LNCAP (cell line): ENCODE data around the gene GOLGA5.

Experiments used
- TF ChIP-seq, protein P1 (sequence below): fragments of 450-650 bp; IDR thresholded peaks from 2 replicates; pipeline ENCODE4 v1.5.1; 2017; ENCODE audit warnings: mild to moderate bottlenecking

GOLGA5 gene

GRCh38 chr14:92877757-92878431 lies 83.8 kb downstream of the GOLGA5 start:
- TF ChIP-seq, protein P1, sequence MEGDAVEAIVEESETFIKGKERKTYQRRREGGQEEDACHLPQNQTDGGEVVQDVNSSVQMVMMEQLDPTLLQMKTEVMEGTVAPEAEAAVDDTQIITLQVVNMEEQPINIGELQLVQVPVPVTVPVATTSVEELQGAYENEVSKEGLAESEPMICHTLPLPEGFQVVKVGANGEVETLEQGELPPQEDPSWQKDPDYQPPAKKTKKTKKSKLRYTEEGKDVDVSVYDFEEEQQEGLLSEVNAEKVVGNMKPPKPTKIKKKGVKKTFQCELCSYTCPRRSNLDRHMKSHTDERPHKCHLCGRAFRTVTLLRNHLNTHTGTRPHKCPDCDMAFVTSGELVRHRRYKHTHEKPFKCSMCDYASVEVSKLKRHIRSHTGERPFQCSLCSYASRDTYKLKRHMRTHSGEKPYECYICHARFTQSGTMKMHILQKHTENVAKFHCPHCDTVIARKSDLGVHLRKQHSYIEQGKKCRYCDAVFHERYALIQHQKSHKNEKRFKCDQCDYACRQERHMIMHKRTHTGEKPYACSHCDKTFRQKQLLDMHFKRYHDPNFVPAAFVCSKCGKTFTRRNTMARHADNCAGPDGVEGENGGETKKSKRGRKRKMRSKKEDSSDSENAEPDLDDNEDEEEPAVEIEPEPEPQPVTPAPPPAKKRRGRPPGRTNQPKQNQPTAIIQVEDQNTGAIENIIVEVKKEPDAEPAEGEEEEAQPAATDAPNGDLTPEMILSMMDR: no peak

- TF ChIP-seq, protein P1: no peak
These were observed 86.2 kb downstream of the GOLGA5 start for GRCh38 chr14:92880351-92880750.

GRCh38 chr14:92880851-92881250 lies 86.7 kb downstream of the GOLGA5 start:
- TF ChIP-seq, protein P1: peak; percentile 53

DNA sequence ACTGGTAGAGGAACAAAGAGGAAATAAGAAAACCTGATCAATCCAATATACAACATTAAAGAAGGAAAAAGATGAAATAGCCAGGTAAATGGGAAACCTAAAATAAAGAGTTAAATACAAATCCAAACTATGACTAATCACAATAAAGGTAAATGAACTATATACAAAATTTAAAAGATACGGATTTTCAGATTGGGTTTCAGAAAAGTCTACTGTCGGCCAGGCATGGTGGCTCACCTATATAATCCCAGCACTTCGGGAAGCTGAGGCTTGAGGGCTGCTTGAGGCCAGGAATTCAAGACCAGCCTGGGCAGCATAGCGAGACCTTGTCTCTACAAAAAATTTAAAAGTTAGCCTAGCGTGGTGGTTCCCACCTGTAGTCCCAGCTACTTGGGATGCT lies 89.0 kb downstream of the GOLGA5 start:
- TF ChIP-seq, protein P1: no peak

- TF ChIP-seq, protein P1: no peak
These were observed 90.3 kb downstream of the GOLGA5 start for GRCh38 chr14:92884410-92884809.

- TF ChIP-seq, protein P1: no peak
These were observed 91.4 kb downstream of the GOLGA5 start for GRCh38 chr14:92885279-92886061.

DNA sequence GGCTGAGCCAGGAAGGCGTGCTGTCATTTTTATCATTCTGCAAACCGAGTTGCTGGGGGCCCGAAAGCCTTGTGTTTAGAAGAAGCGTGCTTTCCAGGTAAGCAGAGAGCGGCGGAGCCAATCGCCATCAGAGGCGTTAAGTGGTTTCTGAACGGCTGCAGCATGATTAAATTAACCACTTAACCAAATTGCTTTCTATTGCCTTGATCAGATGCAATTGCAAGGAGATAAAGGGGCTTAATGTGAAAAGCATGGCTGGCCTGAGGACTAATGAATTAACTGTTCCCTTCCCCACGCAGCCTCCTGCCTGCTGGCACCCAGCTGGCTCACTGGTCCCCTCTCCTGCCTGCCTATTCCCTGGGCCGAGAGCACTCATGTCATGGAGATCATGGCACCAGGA lies 92.2 kb downstream of the GOLGA5 start:
- TF ChIP-seq, protein P1: no peak
